ENCODE measurements around the gene PRRC2C. TPM values are rescaled to one million over a fixed set of nuclear protein-coding genes. Genes with fewer than 3 reads are reported as not detected.
A peak's percentile ranks its signal among the peaks of the same experiment; 100 is the strongest.

The PRRC2C gene
- total and polyA plus RNA-seq, 2 of the 4 experiments (the other 2 are of a cell fraction): 54.0 to 58.3 TPM

DNA sequence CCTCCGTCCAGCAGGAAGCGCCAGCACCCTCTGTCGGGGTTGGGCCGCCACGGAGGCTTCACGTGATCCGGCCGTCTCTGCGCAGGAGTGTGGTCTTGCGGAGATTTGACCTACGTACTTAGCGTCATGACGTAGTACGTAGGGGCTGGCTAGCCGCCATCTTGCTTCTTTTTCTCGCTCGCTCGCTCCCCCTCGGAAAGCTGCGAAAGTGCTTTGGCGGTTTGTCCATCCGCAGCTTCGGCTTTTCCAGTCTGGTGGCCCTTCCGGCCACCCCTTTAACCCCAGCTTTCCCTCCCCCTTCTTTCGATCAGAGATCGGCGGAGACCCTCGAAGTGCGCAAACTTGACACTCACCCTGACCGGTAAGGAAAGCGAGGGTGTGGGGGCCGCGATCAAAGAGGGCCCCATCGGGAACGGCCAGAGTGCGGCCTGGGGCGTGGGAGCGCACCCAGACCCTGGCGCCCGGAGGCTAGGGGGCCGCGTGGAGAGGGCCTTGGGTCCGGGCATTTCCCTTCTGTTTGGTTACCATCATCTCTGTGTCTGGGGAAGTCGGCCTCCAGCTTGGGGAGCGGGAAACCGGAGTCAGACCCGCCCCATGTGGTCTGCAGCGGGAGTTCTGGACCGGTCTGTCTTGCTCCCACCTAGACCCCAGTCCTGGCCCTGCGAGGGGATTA, at the start of gene PRRC2C (continued):
- TF ChIP-seq USF2 (IDR thresholded peaks at IDR 0.05; ENCODE audit: low read depth, low read length): peak; percentile 99
- no peak for TF ChIP-seq RFX5 (IDR thresholded peaks at IDR 0.05; ENCODE audit: low read depth, low read length)
- TF ChIP-seq MXI1 (IDR thresholded peaks at IDR 0.05; ENCODE audit: borderline replicate concordance, low read depth, low read length): peak; percentile 45; the same call in 1 of the 2 replicates

DNA sequence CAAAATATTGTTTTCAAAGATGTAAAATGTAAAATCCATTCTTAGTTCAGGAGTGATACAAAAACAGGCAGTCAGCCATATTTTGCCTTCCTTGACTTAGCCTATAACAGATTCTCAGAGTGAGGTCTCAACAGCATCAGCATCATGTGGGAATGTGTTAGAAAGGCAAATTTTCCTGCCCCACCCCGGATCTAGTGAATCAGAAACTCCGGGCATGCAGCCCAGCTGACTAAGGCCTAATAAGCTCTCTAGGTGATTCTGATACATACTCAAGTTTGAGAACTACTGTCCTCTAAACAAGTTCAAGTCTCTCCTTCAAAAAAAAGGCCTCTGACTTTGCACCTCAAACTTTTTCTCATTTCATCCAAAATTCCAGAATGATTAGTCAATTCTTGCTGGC, 46.9 kb upstream of the PRRC2C start:
- intact Hi-C loops (cut with micrococcal nuclease) (no loop called here), in situ Hi-C loops (cut with MboI; ENCODE audit: low sequenced_read_pairs) (no loop called here), dilution Hi-C loops (cut with HindIII; ENCODE audit: low sequenced_read_pairs, unreplicated experiment) (no loop called here)
- H2AK5ac ChIP-seq (ENCODE audit: low read depth, low read length): no peak overlapping the region
- H2BK15ac ChIP-seq (ENCODE audit: low read depth, low read length): no peak overlapping the region
- H3K27ac ChIP-seq (ENCODE audit: insufficient read depth, low read length): no peak overlapping the region
- ChIA-PET CTCF (no interaction called here), POLR2A (ENCODE audit: unreplicated experiment) (no interaction called here)
- H2BK20ac ChIP-seq (ENCODE audit: low read depth, low read length): no peak overlapping the region
- H2BK120ac ChIP-seq (ENCODE audit: low read depth, low read length): no peak overlapping the region
- no TSS peak for BruUV-seq (replicated peaks)
- H3K27me3 ChIP-seq (ENCODE audit: control insufficient read depth, insufficient read depth, low read length): no peaks in the 10 kb centered on the region
- H4K20me1 ChIP-seq (ENCODE audit: insufficient read depth, low read length): no peaks in the 10 kb centered on the region
- H4K8ac ChIP-seq (ENCODE audit: low read depth in 2 of 2, low read length in 2 of 2): no peak overlapping the region
- H3K18ac ChIP-seq (ENCODE audit: low read depth, low read length): no peak overlapping the region
- no peak overlapping the region for H4K5ac ChIP-seq (ENCODE audit: low read depth, low read length)
- H3K23ac ChIP-seq (ENCODE audit: low read depth, low read length): no peak overlapping the region
- ATAC-seq (ENCODE audit: low read depth) (peak; percentile 85), DNase-seq (peak; percentile 98)
- no peaks in the 10 kb centered on the region for H3K79me1 ChIP-seq (ENCODE audit: low read depth in 1 of 2, low read length in 2 of 2)
- peak overlapping the region; percentile 65 for H2BK5ac ChIP-seq (ENCODE audit: low read depth, low read length, poor library complexity, severe bottlenecking)
- H4K91ac ChIP-seq (ENCODE audit: insufficient read depth, low read depth, low read length): no peak overlapping the region
- H3K4me2 ChIP-seq (ENCODE audit: low read depth, low read length): no peak overlapping the region
- TF ChIP-seq USF2 (IDR thresholded peaks at IDR 0.05; ENCODE audit: low read depth, low read length): peak; percentile 48; the same call in 1 of the 2 replicates
- peak; percentile 61; the same call in 1 of the 2 replicates for TF ChIP-seq FOS (IDR thresholded peaks at IDR 0.05; ENCODE audit: low read depth, low read length)
- TF ChIP-seq MAFK (IDR thresholded peaks at IDR 0.05; ENCODE audit: low read depth, low read length): peak; percentile 81
- no peak for TF ChIP-seq NFE2L2 (IDR thresholded peaks at IDR 0.05; ENCODE audit: low read depth, low read length)
- WGBS, 2 experiments (ENCODE audit: extremely low coverage in 2 of 2, insufficient read length in 1 of 2): no CpG with 5 or more reads among the region's 2 CpGs
- H3K36me3 ChIP-seq (ENCODE audit: control insufficient read depth, insufficient read depth, low read length): no peaks in the 10 kb centered on the region
- H3K4me1 ChIP-seq (ENCODE audit: control insufficient read depth, insufficient read depth, low read length): peaks cover 3% of the 10 kb centered on the region
- H3K9me1 ChIP-seq (ENCODE audit: insufficient read depth, low read length): peaks cover 2% of the 10 kb centered on the region; the same call in 1 of the 2 replicates
- no peak overlapping the region for H3K14ac ChIP-seq (replicated peaks; ENCODE audit: low read depth, low read length)
- no peaks in the 10 kb centered on the region for H3K9me3 ChIP-seq (ENCODE audit: control insufficient read depth, insufficient read depth, low read length)
- H3K9ac ChIP-seq (ENCODE audit: low read depth, low read length): no peak overlapping the region
- H3K4ac ChIP-seq (ENCODE audit: low read depth, low read length): no peak overlapping the region
- no peak overlapping the region for H3K56ac ChIP-seq (ENCODE audit: extremely low read depth, insufficient read depth, low read length)
- H2AFZ ChIP-seq (replicated peaks; ENCODE audit: low read length, poor library complexity): no peak overlapping the region
- no peak overlapping the region for H3K4me3 ChIP-seq (ENCODE audit: insufficient read depth, low read depth, low read length)
- no peak overlapping the region for H2AK9ac ChIP-seq (replicated peaks; ENCODE audit: low read depth, low read length, poor library complexity)

Measured in IMR-90 (cell line).